MM.1S (cell line): ENCODE results near the gene EMC6.
A peak's percentile ranks its signal among the peaks of the same experiment; 100 is the strongest.

Experiments
- DNase-seq: peaks from one replicate; pipeline ENCODE4 v3.0.0-alpha.2; 2015
- H2AFZ ChIP-seq: fragments of 300-600 bp; sonication (generic); 2 replicates; pipeline ENCODE4 v1.6.0; 2016; ENCODE audit warnings: antibody characterized with exemption, low read length
- H3F3A ChIP-seq: fragments of 300-600 bp; sonication (generic); 2 replicates; pipeline ENCODE4 v1.6.1; 2016; ENCODE audit warnings: mild to moderate bottlenecking, antibody characterized with exemption, low read length, moderate library complexity, mixed read lengths; ENCODE audit not compliant: insufficient read depth
- H3K27ac ChIP-seq: fragments of 300-600 bp; sonication (generic); 2 replicates; pipeline ENCODE4 v1.5.1; 2016; ENCODE audit warnings: mild to moderate bottlenecking, low read length
- H3K27me3 ChIP-seq: fragments of 300-600 bp; sonication (generic); replicated peaks from 2 replicates; pipeline ENCODE4 v1.6.0; 2016; ENCODE audit warnings: low read length; ENCODE audit not compliant: insufficient read depth
- H3K36me3 ChIP-seq: fragments of 300-600 bp; sonication (generic); replicated peaks from 2 replicates; pipeline ENCODE4 v1.6.1; 2016; ENCODE audit warnings: mild to moderate bottlenecking, low read length, mixed read lengths; ENCODE audit not compliant: insufficient read depth
- H3K4me1 ChIP-seq: fragments of 300-600 bp; sonication (generic); 2 replicates; pipeline ENCODE4 v1.6.1; 2016; ENCODE audit warnings: low read length, mixed read lengths
- H3K4me2 ChIP-seq: fragments of 300-600 bp; sonication (generic); 2 replicates; pipeline ENCODE4 v1.6.0; 2016; ENCODE audit warnings: low read depth, low read length
- H3K4me3 ChIP-seq: fragments of 300-600 bp; sonication (generic); 2 replicates; pipeline ENCODE4 v1.5.1; 2016; ENCODE audit warnings: low read length, mixed read lengths
- H3K79me2 ChIP-seq: fragments of 300-600 bp; sonication (generic); 2 replicates; pipeline ENCODE4 v1.6.1; 2016; ENCODE audit warnings: mixed run types, low read length, mixed read lengths
- H3K9ac ChIP-seq: fragments of 300-600 bp; sonication (generic); 2 replicates; pipeline ENCODE4 v1.6.1; 2016; ENCODE audit warnings: low read length, mixed read lengths
- H3K9me2 ChIP-seq: fragments of 300-600 bp; sonication (generic); replicated peaks from 2 replicates; pipeline ENCODE4 v1.6.1; 2016; ENCODE audit warnings: mild to moderate bottlenecking, low read length, mixed read lengths; ENCODE audit not compliant: insufficient read depth
- H3K9me3 ChIP-seq: fragments of 300-600 bp; sonication (generic); replicated peaks from 2 replicates; pipeline ENCODE4 v1.6.1; 2016; ENCODE audit warnings: mild to moderate bottlenecking, low read length, mixed read lengths; ENCODE audit not compliant: insufficient read depth
- H4K20me1 ChIP-seq: fragments of 300-600 bp; sonication (generic); 2 replicates; pipeline ENCODE4 v1.6.1; 2016; ENCODE audit warnings: mild to moderate bottlenecking, low read length, moderate library complexity, mixed read lengths; ENCODE audit not compliant: insufficient read depth
- CTCF ChIP-seq: fragments of 300-600 bp; sonication (generic); IDR thresholded peaks from 2 replicates; pipeline ENCODE4 v1.5.1; 2016; ENCODE audit warnings: antibody characterized with exemption, low read length, mixed read lengths
- EZH2 ChIP-seq: fragments of 300-600 bp; sonication (generic); optimal IDR thresholded peaks from 2 replicates; pipeline ENCODE3; 2017; ENCODE audit warnings: low read depth, mild to moderate bottlenecking, antibody characterized with exemption, low read length, mixed read lengths
- EZH2phosphoT487 ChIP-seq: fragments of 300-600 bp; sonication (generic); IDR thresholded peaks from 2 replicates; pipeline ENCODE4 v1.6.1; 2018; ENCODE audit warnings: antibody characterized with exemption, low read length

The EMC6 gene

GRCh38 chr17:3708366-3708765 lies 39.8 kb downstream of the EMC6 start:
- DNase-seq = peak; percentile 19
- Histone ChIP-seq H4K20me1 (no peaks in the 10 kb centered on the region), H3K4me1 (peaks cover 32% of the 10 kb centered on the region), H3K79me2 (no peaks in the 10 kb centered on the region), H3K9me3 (no peaks in the 10 kb centered on the region), H3K27me3 (no peaks in the 10 kb centered on the region), H3K4me3 (no peak overlapping the region), H3K9ac (no peak overlapping the region), H2AFZ (no peak overlapping the region), H3K27ac (no peak overlapping the region), H3F3A (peaks cover 33% of the 10 kb centered on the region), H3K4me2 (no peak overlapping the region; the same call in 1 of the 2 replicates), H3K36me3 (no peaks in the 10 kb centered on the region), H3K9me2 (no peaks in the 10 kb centered on the region)
- TF ChIP-seq EZH2phosphoT487 = no peak
- no peak for TF ChIP-seq EZH2
- TF ChIP-seq CTCF = no peak

GRCh38 chr17:3710951-3711383 lies 42.4 kb downstream of the EMC6 start:
- H3F3A ChIP-seq = peaks cover 33% of the 10 kb centered on the region
- peaks cover 32% of the 10 kb centered on the region for H3K4me1 ChIP-seq
- no peaks in the 10 kb centered on the region for H3K9me2 ChIP-seq
- TF ChIP-seq EZH2 (no peak), CTCF (no peak), EZH2phosphoT487 (no peak)
- H3K9ac ChIP-seq = peak overlapping the region; percentile 58; the same call in 1 of the 2 replicates
- peak overlapping the region; percentile 32 for H3K4me3 ChIP-seq
- H4K20me1 ChIP-seq = no peaks in the 10 kb centered on the region
- peak overlapping the region; percentile 97 for H3K27ac ChIP-seq
- no peaks in the 10 kb centered on the region for H3K27me3 ChIP-seq
- H3K4me2 ChIP-seq = peak overlapping the region; percentile 78; the same call in 1 of the 2 replicates
- peak; percentile 96 for DNase-seq
- H3K36me3 ChIP-seq = no peaks in the 10 kb centered on the region
- H3K79me2 ChIP-seq = no peaks in the 10 kb centered on the region; the same call in 1 of the 2 replicates
- peak overlapping the region; percentile 57; the same call in 1 of the 2 replicates for H2AFZ ChIP-seq
- no peaks in the 10 kb centered on the region for H3K9me3 ChIP-seq

- H3K4me1 ChIP-seq = peaks cover 32% of the 10 kb centered on the region
- H3K36me3 ChIP-seq = no peaks in the 10 kb centered on the region
- H3K79me2 ChIP-seq = no peaks in the 10 kb centered on the region; the same call in 1 of the 2 replicates
- H3F3A ChIP-seq = peaks cover 33% of the 10 kb centered on the region
- no peak overlapping the region for H2AFZ ChIP-seq
- DNase-seq = no peak
- H3K9me2 ChIP-seq = no peaks in the 10 kb centered on the region
- no peak overlapping the region for H3K4me3 ChIP-seq
- H3K27ac ChIP-seq = peak overlapping the region; percentile 97; the same call in 1 of the 2 replicates
- no peak overlapping the region for H3K9ac ChIP-seq
- TF ChIP-seq EZH2phosphoT487 (no peak), CTCF (no peak), EZH2 (no peak)
- H3K9me3 ChIP-seq = no peaks in the 10 kb centered on the region
- no peaks in the 10 kb centered on the region for H3K27me3 ChIP-seq
- H3K4me2 ChIP-seq = peak overlapping the region; percentile 78; the same call in 1 of the 2 replicates
- no peaks in the 10 kb centered on the region for H4K20me1 ChIP-seq
Measured at GRCh38 chr17:3712811-3713463, 44.3 kb downstream of the EMC6 start.
